ENCODE data around the gene RALGAPA1.
"Not testable (repeated sequence)": the region's sequence is repeated elsewhere in the genome, so short reads cannot be mapped to it uniquely, and the experiment has no call there.

RALGAPA1 gene

GRCh38 chr14:35760143-35760542 is 49.0 kb downstream of the RALGAPA1 start:
- no peak for DNase-seq

- no peak for DNase-seq
These were observed 50.5 kb downstream of the RALGAPA1 start for GRCh38 chr14:35758523-35759129.

GRCh38 chr14:35754671-35755070 is 54.4 kb downstream of the RALGAPA1 start:
- no peak for DNase-seq

- DNase-seq, result no peak
These were observed 56.7 kb downstream of the RALGAPA1 start for GRCh38 chr14:35752380-35752779.

- no peak for DNase-seq
These were observed 58.7 kb downstream of the RALGAPA1 start for GRCh38 chr14:35750202-35750904.

DNA sequence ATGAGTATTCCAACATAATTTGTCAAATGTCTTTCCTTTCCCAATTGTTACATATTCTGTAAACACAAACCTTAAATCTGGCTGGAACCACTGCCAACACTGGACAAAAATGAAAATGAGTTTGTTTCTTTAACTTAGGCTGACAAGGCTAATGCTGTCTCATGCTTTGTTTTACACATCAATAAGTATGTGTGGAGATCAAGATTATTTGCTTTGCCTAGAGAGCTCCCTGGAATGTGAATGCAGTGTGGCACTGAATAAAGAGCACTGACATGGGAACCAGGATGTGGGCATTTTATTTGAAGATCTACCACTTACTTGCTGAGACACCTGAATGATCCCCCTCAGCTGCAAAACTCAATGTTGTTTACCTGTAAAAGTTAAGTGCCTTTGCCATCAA is 61.7 kb downstream of the RALGAPA1 start:
- DNase-seq, result no peak

GRCh38 chr14:35742442-35742841 is 66.7 kb downstream of the RALGAPA1 start:
- no peak for DNase-seq

DNA sequence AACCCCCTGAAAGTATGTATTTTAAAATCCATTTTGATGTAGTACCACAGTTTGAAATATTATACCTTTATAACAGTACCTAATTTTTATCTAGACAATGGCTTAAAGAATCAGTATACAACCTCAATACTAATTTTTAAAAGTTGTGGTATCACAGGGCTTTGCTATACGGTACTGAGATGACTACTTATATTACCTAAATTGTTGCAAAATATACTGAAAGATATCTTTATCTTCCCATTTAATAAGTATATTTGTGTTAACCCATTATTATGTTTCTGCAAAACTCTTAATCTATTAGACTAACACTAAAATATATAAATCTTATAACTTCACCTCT is 67.1 kb downstream of the RALGAPA1 start:
- DNase-seq, result no peak

GRCh38 chr14:35741345-35742031 is 67.6 kb downstream of the RALGAPA1 start:
- no peak for DNase-seq

DNA sequence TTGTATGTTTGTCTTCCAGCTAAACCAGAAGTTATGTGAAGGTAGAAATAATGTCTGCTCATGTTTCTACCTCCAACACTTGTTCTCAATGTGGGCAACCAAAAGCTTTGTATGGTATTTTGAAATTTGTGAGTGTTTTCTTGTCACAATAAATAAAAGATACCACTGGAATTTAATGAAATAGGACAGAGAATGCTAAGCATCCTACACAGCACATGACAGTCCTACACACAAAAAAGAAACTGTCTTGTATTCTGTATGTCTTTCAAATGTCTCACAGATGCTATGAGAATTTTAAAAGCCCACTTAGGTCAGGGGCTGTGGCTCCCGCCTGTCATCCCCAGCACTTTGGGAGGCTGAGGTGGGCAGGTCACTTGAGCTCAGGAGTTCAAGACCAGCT is 68.9 kb downstream of the RALGAPA1 start:
- DNase-seq, result no peak

- not testable (repeated sequence) for DNase-seq
These were observed 73.9 kb downstream of the RALGAPA1 start for GRCh38 chr14:35735163-35735562.

GRCh38 chr14:35733510-35733909 is 75.6 kb downstream of the RALGAPA1 start:
- not testable (repeated sequence) for DNase-seq

DNA sequence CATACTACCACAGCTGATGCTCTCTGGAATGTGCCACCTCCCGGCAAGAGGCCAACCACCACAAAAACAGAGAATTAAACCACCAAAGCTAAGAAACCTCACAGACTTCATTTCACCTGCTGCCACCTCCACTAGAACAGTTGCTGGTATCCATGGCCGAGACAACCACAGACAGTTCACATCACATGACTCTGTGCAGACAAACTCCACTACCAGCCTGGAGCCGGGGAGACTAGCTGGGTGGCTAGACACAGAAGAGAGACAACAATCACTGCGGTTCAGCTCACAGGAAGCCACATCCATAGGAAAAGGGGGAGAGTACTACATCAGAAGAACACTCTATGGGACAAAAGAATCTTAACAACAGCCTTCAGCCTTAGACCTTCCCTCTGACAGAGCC is 78.2 kb downstream of the RALGAPA1 start:
- DNase-seq, result no peak

DNA sequence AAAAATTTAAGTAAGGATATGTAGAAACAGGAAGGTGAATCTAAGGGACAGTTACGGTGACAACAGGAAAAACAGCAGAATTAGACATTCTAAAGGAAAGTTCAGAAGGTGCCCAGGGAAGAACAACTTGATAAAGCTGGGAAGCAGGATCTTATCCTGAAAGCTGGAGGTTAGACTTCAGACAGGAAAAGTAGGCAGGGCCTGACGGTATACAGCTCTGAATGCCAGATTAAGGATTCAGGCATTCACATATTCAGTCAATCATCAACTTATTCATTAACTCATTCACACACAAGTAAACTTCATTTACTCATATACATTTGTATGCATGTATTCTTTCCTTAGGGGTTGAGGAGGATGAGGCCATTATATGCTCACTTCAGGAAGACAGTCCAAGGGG is 81.3 kb downstream of the RALGAPA1 start:
- DNase-seq, result no peak

DNA sequence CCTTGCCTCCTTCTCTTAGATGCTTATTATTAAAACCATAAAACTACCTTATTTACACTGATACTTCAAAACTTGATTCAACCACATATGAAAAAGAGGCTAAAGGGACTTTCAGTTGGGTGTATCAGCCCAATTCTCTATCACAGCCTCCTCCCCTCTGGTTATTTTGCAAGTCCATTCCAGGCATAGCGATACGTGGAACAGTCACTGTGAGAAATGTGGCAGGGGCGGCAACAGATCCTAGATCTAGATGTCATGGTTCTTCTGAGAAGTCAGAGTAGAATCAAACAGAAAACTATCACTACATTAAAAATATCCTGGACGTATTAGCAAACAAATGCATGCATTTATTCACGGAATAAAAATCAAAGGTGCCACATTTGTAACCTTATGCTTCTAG is 83.2 kb downstream of the RALGAPA1 start:
- no peak for DNase-seq

GRCh38 chr14:35715079-35715478 is 94.0 kb downstream of the RALGAPA1 start:
- no peak for DNase-seq

DNA sequence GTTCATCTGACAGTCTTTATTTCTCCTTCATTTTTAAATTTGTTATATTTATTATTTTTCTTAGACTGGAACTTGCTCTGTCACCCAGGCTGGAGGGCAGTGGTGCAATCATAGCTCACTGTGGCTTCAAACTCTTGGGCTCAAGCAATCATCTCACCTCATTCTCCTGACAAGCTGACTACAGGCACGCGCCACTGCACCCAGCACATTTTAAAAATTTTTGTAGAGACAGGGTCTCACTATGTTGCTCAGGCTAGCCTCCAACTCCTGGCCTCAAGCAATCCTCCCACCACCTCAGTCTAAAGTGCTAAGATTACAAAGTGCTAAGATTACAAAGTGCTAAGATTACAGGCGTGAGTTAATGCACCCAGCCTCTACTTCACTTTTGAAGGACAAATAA is 96.6 kb downstream of the RALGAPA1 start:
- no peak for DNase-seq

- no peak for DNase-seq
These were observed 101.0 kb downstream of the RALGAPA1 start for GRCh38 chr14:35708062-35708461.

DNA sequence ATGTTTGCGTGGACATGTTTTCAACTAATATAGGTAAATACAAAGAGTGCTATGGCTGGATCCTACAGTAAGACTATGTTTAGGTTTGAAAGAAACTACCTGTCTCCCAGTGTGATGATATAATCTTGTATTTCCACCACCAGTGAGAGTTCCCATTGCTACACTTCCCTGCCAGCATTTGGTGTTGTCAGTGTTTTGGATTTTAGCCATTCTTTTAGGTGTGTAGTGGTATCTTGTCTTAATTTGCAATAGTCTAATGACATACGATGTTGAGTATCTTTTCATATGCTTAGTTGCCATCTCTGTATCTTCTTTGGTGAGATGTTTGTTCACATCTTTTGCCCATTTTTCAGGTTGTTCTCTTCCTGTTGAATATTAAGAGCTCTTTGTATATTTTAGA is 103.5 kb downstream of the RALGAPA1 start:
- no peak for DNase-seq

GRCh38 chr14:35704793-35705493 is 104.2 kb downstream of the RALGAPA1 start:
- DNase-seq, result no peak

- DNase-seq, result no peak
These were observed 107.6 kb downstream of the RALGAPA1 start for GRCh38 chr14:35701531-35701930.

DNA sequence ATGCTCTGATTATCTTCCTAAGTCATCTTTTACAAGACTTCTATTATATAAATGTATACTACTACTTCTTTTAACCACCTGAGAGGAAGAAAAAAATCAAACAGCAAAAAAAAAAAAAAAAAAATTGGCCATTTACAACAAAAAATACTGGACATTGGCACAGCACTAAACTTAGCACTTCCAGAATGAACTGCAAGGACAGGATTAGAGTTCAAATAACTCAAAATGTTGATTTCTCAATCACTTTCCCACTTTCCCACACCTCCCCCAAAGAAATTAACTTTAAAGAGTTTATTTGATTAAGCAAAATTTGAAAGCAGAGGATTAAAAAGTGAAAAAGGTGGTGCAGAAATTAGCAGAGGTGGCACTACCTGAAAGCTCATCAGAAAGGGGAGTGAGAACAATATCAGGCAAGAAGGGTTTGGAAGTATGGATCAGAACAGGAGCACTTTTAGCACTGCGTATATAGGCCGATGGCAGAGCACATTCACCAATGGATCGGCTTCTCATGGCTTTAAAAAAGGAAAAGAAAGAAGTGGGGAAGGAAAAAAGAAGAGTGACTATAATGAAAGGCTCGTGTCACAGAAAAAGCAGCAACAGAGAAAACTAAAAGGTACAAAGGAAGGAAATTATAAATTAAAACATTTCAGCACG is 109.2 kb downstream of the RALGAPA1 start:
- DNase-seq, result no peak

- no peak for DNase-seq
These were observed 112.5 kb downstream of the RALGAPA1 start for GRCh38 chr14:35696575-35696974.
